PC-3 (cell line): ENCODE data around the gene VWA8.

Experiments
- EZH2 ChIP-seq: fragments of 300-600 bp; sonication (generic); IDR thresholded peaks from one replicate; pipeline ENCODE4 v1.6.1; 2017; ENCODE audit warnings: antibody characterized with exemption, mild to moderate bottlenecking, low read length; ENCODE audit not compliant: unreplicated experiment
- TF ChIP-seq, protein P1 (sequence below): fragments of 300-600 bp; sonication (generic); conservative IDR thresholded peaks from 2 replicates; pipeline ENCODE4 v1.5.1; 2017; ENCODE audit warnings: antibody characterized with exemption, low read depth, mild to moderate bottlenecking, low read length

DNA sequence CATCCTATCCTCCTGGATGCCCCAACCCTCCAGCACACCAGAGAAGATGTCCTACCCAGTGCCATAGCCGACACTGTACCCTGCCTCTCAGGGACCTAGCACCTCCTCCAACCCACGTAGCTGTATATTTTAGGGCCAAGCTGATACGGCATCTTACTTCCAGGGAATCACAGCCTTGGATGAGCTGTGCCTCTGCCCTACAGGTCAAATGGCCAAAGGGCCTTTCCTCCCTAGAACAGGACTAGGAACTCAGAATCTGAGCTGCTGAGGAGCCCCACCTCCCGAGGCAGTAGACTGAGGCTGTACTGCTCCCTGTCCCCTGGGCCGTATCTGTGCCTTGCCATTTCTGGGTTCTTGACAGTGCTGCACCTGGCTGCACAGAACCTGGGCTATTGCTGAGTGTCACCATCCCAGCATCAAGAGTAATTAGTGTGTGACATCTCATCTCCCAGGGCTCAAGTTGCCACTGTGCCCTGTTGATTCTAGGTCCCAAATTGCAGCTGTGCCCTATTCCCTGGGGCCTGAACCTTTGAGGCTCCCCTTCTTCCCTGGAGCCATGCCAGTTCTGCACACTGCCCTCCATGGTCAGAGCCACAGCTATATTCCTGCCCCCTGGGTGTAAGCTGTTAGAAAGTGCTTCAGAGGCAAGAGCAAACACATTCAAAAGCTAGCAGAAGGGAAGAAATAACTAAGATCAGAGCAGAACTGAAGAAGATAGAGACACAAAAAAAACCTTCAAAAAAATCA lies 41.0 kb downstream of the VWA8 start:
- TF ChIP-seq, protein P1, sequence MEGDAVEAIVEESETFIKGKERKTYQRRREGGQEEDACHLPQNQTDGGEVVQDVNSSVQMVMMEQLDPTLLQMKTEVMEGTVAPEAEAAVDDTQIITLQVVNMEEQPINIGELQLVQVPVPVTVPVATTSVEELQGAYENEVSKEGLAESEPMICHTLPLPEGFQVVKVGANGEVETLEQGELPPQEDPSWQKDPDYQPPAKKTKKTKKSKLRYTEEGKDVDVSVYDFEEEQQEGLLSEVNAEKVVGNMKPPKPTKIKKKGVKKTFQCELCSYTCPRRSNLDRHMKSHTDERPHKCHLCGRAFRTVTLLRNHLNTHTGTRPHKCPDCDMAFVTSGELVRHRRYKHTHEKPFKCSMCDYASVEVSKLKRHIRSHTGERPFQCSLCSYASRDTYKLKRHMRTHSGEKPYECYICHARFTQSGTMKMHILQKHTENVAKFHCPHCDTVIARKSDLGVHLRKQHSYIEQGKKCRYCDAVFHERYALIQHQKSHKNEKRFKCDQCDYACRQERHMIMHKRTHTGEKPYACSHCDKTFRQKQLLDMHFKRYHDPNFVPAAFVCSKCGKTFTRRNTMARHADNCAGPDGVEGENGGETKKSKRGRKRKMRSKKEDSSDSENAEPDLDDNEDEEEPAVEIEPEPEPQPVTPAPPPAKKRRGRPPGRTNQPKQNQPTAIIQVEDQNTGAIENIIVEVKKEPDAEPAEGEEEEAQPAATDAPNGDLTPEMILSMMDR, result no peak
- TF ChIP-seq EZH2, result no peak
